GM23338 (cell line): ENCODE data around the gene UTP4. TPM values are rescaled to one million over a fixed set of nuclear protein-coding genes. Genes with fewer than 3 reads are reported as not detected.
A peak's percentile ranks its signal among the peaks of the same experiment; 100 is the strongest.
"Not testable (repeated sequence)": the region's sequence is repeated elsewhere in the genome, so short reads cannot be mapped to it uniquely, and the experiment has no call there.

ENCODE experiments used
- ATAC-seq: fragments of 200-7000 bp; cut with Tn5 transposase; 3 replicates; pipeline ENCODE4 v1.9.1; 2020
- DNase-seq: peaks from one replicate; pipeline ENCODE4 v3.0.0-alpha.2; 2015; ENCODE audit warnings: low spot score
- H2AFZ ChIP-seq: fragments of 200-600 bp; sonication (generic); 2 replicates; pipeline ENCODE4 v1.8.0; 2016; ENCODE audit warnings: antibody characterized with exemption, mild to moderate bottlenecking, moderate library complexity
- H3F3A ChIP-seq: fragments of 200-600 bp; sonication (generic); replicated peaks from 2 replicates; pipeline ENCODE4 v1.8.0; 2017; ENCODE audit warnings: antibody characterized with exemption, mixed run types, low read depth
- H3K27ac ChIP-seq: fragments of 200-600 bp; sonication (generic); 2 replicates; pipeline ENCODE4 v1.6.1; 2016; ENCODE audit warnings: low read depth
- H3K27me3 ChIP-seq: fragments of 200-600 bp; sonication (generic); 2 replicates; pipeline ENCODE4 v1.8.0; 2016; ENCODE audit warnings: mild to moderate bottlenecking, mixed run types, moderate library complexity; ENCODE audit not compliant: insufficient read depth
- H3K36me3 ChIP-seq: fragments of 200-600 bp; sonication (generic); 2 replicates; pipeline ENCODE4 v1.8.0; 2016; ENCODE audit warnings: mild to moderate bottlenecking; ENCODE audit not compliant: insufficient read depth
- H3K4me1 ChIP-seq: fragments of 200-600 bp; sonication (generic); 2 replicates; pipeline ENCODE4 v1.8.0; 2016; ENCODE audit warnings: mild to moderate bottlenecking, moderate library complexity; ENCODE audit not compliant: insufficient read depth
- H3K4me2 ChIP-seq: fragments of 200-600 bp; sonication (generic); 2 replicates; pipeline ENCODE4 v1.7.1; 2017; ENCODE audit warnings: mixed run types
- H3K4me3 ChIP-seq: fragments of 200-600 bp; sonication (generic); 2 replicates; pipeline ENCODE4 v1.6.1; 2016; ENCODE audit warnings: mixed run types
- H3K79me2 ChIP-seq: fragments of 200-600 bp; sonication (generic); replicated peaks from 2 replicates; pipeline ENCODE4 v1.8.0; 2017; ENCODE audit warnings: mild to moderate bottlenecking; ENCODE audit not compliant: insufficient read depth
- H3K9me2 ChIP-seq: fragments of 200-600 bp; sonication (generic); 2 replicates; pipeline ENCODE4 v1.8.0; 2017; ENCODE audit not compliant: insufficient read depth
- H4K20me1 ChIP-seq: fragments of 200-600 bp; sonication (generic); replicated peaks from 2 replicates; pipeline ENCODE4 v1.8.0; 2017; ENCODE audit warnings: mild to moderate bottlenecking; ENCODE audit not compliant: insufficient read depth
- H3K27ac Mint-ChIP-seq: 2 replicates; pipeline ENCODE4 v1.8.0; 2020; ENCODE audit warnings: inconsistent platforms, mild to moderate bottlenecking, moderate library complexity, mixed read lengths
- H3K27me3 Mint-ChIP-seq: 3 replicates; pipeline ENCODE4 v1.8.0; 2022; ENCODE audit warnings: low read depth, mild to moderate bottlenecking, moderate library complexity, mixed read lengths, inconsistent platforms; ENCODE audit not compliant: insufficient read depth, poor library complexity
- H3K36me3 Mint-ChIP-seq: 3 replicates; pipeline ENCODE4 v1.8.0; 2021; ENCODE audit warnings: low read depth, mild to moderate bottlenecking, inconsistent platforms, moderate library complexity, mixed read lengths
- H3K4me1 Mint-ChIP-seq: 3 replicates; pipeline ENCODE4 v1.8.0; 2020; ENCODE audit warnings: mild to moderate bottlenecking, inconsistent platforms, mixed read lengths
- H3K4me3 Mint-ChIP-seq: 3 replicates; pipeline ENCODE4 v1.8.0; 2021; ENCODE audit warnings: moderate library complexity, mild to moderate bottlenecking, inconsistent platforms, mixed read lengths
- H3K9me3 Mint-ChIP-seq: 3 replicates; pipeline ENCODE4 v1.8.0; 2020; ENCODE audit warnings: moderate library complexity, mild to moderate bottlenecking, inconsistent platforms, mixed read lengths
- CREB1 ChIP-seq: fragments of 250-450 bp; sonication (Bioruptor Pico); IDR thresholded peaks from 2 replicates; pipeline ENCODE4 v1.5.0; 2020; ENCODE audit warnings: low read depth, mild to moderate bottlenecking, moderate library complexity
- EZH2 ChIP-seq: fragments of 200-600 bp; sonication (generic); IDR thresholded peaks from one replicate; pipeline ENCODE4 v1.8.0; 2017; ENCODE audit warnings: antibody characterized with exemption, mild to moderate bottlenecking, low read depth; ENCODE audit not compliant: unreplicated experiment
- JUNB ChIP-seq: IDR thresholded peaks from one replicate; pipeline ENCODE4 v1.6.1; 2016; ENCODE audit warnings: antibody characterized with exemption; ENCODE audit not compliant: unreplicated experiment
- NANOG ChIP-seq: IDR thresholded peaks from 2 replicates; pipeline ENCODE4 v1.6.1; 2016; ENCODE audit warnings: antibody characterized with exemption, borderline replicate concordance
- POLR2AphosphoS5 ChIP-seq: IDR thresholded peaks from 2 replicates; pipeline ENCODE4 v1.6.1; 2016; ENCODE audit warnings: antibody characterized with exemption, low read depth
- STAT1 ChIP-seq: IDR thresholded peaks from one replicate; pipeline ENCODE4 v1.6.1; 2016; ENCODE audit warnings: antibody characterized with exemption; ENCODE audit not compliant: unreplicated experiment
- polyA plus RNA-seq: library from polyadenylated mRNA; unstranded; fragments of >200 nt; fragmentation: Nextera tagmentation; extraction: Ambion mirVana; gene quantifications from 2 replicates; pipeline ENCODE4 v1.2.1, GENCODE V29; 2016
- total RNA-seq: library from RNA; depleted of rRNA; stranded (reverse); fragments of >200 nt; shearing (Covaris generic); gene quantifications from 2 replicates; pipeline ENCODE4 v1.2.3, GENCODE V29; 2014
- TF ChIP-seq, protein P1 (sequence below): IDR thresholded peaks from 2 replicates; pipeline ENCODE4 v1.6.1; 2016; ENCODE audit warnings: antibody characterized with exemption
- TF ChIP-seq, protein P2 (sequence below), 2 experiments: fragments of 200-600 bp in 1 of 2; sonication (generic) in 1 of 2; conservative IDR thresholded peaks; 2 replicates each; pipeline versions ENCODE4 v1.5.1 to v1.6.1; 2016 to 2017; ENCODE audit warnings: antibody characterized with exemption in 2 of 2, low read depth in 2 of 2, mild to moderate bottlenecking in 2 of 2, moderate library complexity in 1 of 2

The UTP4 gene
- total and polyA plus RNA-seq, 2 experiments from 2014 or later: 63.2 to 66.6 TPM

GRCh38 chr16:69126221-69126620 lies 6.2 kb upstream of the UTP4 start:
- ATAC-seq (no peak), DNase-seq (no peak)
- Mint-ChIP-seq H3K4me3 (no peak overlapping the region), H3K27me3 (no peaks in the 10 kb centered on the region), H3K4me1 (peaks cover 17% of the 10 kb centered on the region), H3K27ac (no peak overlapping the region), H3K9me3 (no peaks in the 10 kb centered on the region), H3K36me3 (peaks cover 45% of the 10 kb centered on the region)
- H3K4me3 ChIP-seq: no peak overlapping the region
- H2AFZ ChIP-seq: no peak overlapping the region
- H3K4me1 ChIP-seq: peaks cover 9% of the 10 kb centered on the region
- H3K36me3 ChIP-seq: 0 out of 2 replicates have a peak, but pooled peaks cover 1% of the 10 kb centered on the region
- peaks cover 18% of the 10 kb centered on the region for H3F3A ChIP-seq
- peaks cover 23% of the 10 kb centered on the region for H4K20me1 ChIP-seq
- H3K4me2 ChIP-seq: no peak overlapping the region
- peak overlapping the region; percentile 1; the same call in 1 of the 2 replicates for H3K27ac ChIP-seq
- peaks cover 75% of the 10 kb centered on the region for H3K79me2 ChIP-seq
- TF ChIP-seq, protein P1, sequence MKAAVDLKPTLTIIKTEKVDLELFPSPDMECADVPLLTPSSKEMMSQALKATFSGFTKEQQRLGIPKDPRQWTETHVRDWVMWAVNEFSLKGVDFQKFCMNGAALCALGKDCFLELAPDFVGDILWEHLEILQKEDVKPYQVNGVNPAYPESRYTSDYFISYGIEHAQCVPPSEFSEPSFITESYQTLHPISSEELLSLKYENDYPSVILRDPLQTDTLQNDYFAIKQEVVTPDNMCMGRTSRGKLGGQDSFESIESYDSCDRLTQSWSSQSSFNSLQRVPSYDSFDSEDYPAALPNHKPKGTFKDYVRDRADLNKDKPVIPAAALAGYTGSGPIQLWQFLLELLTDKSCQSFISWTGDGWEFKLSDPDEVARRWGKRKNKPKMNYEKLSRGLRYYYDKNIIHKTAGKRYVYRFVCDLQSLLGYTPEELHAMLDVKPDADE: no peak
- TF ChIP-seq CREB1 (CRISPR knock-in tag) (no peak), STAT1 (no peak), EZH2 (no peak), NANOG (no peak), POLR2AphosphoS5 (no peak)
- TF ChIP-seq, protein P2, sequence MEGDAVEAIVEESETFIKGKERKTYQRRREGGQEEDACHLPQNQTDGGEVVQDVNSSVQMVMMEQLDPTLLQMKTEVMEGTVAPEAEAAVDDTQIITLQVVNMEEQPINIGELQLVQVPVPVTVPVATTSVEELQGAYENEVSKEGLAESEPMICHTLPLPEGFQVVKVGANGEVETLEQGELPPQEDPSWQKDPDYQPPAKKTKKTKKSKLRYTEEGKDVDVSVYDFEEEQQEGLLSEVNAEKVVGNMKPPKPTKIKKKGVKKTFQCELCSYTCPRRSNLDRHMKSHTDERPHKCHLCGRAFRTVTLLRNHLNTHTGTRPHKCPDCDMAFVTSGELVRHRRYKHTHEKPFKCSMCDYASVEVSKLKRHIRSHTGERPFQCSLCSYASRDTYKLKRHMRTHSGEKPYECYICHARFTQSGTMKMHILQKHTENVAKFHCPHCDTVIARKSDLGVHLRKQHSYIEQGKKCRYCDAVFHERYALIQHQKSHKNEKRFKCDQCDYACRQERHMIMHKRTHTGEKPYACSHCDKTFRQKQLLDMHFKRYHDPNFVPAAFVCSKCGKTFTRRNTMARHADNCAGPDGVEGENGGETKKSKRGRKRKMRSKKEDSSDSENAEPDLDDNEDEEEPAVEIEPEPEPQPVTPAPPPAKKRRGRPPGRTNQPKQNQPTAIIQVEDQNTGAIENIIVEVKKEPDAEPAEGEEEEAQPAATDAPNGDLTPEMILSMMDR (conservative IDR thresholded peaks at IDR 0.05; ENCODE audit: low read depth in 2 of 2): no peak
- no peaks in the 10 kb centered on the region for H3K27me3 ChIP-seq
- H3K9me2 ChIP-seq: no peaks in the 10 kb centered on the region

GRCh38 chr16:69126801-69127200 lies 5.6 kb upstream of the UTP4 start:
- H3K27me3 Mint-ChIP-seq, H3K27me3 ChIP-seq: not testable (repeated sequence)
- peaks cover 17% of the 10 kb centered on the region for H3K4me1 Mint-ChIP-seq

GRCh38 chr16:69127966-69128510 lies 4.4 kb upstream of the UTP4 start:
- Mint-ChIP-seq H3K36me3 (peaks cover 38% of the 10 kb centered on the region), H3K27ac (no peak overlapping the region), H3K9me3 (no peaks in the 10 kb centered on the region), H3K4me3 (no peak overlapping the region), H3K27me3 (peaks cover 10% of the 10 kb centered on the region), H3K4me1 (peaks cover 21% of the 10 kb centered on the region)
- Histone ChIP-seq H3K4me3 (no peak overlapping the region), H3K27ac (no peak overlapping the region), H4K20me1 (peaks cover 25% of the 10 kb centered on the region), H3F3A (peaks cover 20% of the 10 kb centered on the region), H3K79me2 (peaks cover 82% of the 10 kb centered on the region), H3K4me1 (peaks cover 9% of the 10 kb centered on the region), H3K27me3 (no peaks in the 10 kb centered on the region), H3K4me2 (no peak overlapping the region), H2AFZ (no peak overlapping the region), H3K9me2 (no peaks in the 10 kb centered on the region), H3K36me3 (no peaks in the 10 kb centered on the region)
- DNase-seq (no peak), ATAC-seq (no peak)
- TF ChIP-seq JUNB (no peak), EZH2 (no peak)

More at GRCh38 chr16:69126801-69127200, 5.6 kb upstream of the UTP4 start:
- H2AFZ ChIP-seq, DNase-seq, H3K4me3 Mint-ChIP-seq, H3K9me2 ChIP-seq, H3K4me1 ChIP-seq, H3K9me3 Mint-ChIP-seq, ATAC-seq, H3K27ac Mint-ChIP-seq, H3K4me2 ChIP-seq, H3K36me3 ChIP-seq, H3K4me3 ChIP-seq: not testable (repeated sequence)
- Histone ChIP-seq H4K20me1 (peaks cover 23% of the 10 kb centered on the region), H3K27ac (peak overlapping the region; percentile 1), H3F3A (peaks cover 20% of the 10 kb centered on the region), H3K79me2 (peaks cover 79% of the 10 kb centered on the region)
- H3K36me3 Mint-ChIP-seq: peaks cover 42% of the 10 kb centered on the region
